K562 (cell line): ENCODE results near the gene NES. TPM values are rescaled to one million over a fixed set of nuclear protein-coding genes. Genes with fewer than 3 reads are reported as not detected.

Experiments
- CBFA2T3 ChIP-seq: fragments of 450-650 bp; IDR thresholded peaks from 2 replicates; pipeline ENCODE4 v1.6.1; 2017
- HDAC1 ChIP-seq, 2 experiments: fragments of 450-650 bp; IDR thresholded peaks; 2 replicates each; pipeline ENCODE4 v1.6.1; 2016 to 2017; ENCODE audit warnings: inconsistent platforms in 1 of 2, mild to moderate bottlenecking in 1 of 2, moderate library complexity in 1 of 2
- NR3C1 ChIP-seq: sonication (generic); formaldehyde crosslinking; IDR thresholded peaks from 2 replicates; pipeline ENCODE4 v1.8.1; 2022; ENCODE audit warnings: missing genetic modification reagents
- PHF21A ChIP-seq: fragments of 450-650 bp; IDR thresholded peaks from 2 replicates; pipeline ENCODE4 v1.6.1; 2017; ENCODE audit warnings: low read depth, borderline replicate concordance
- SMAD1 ChIP-seq: fragments of 150-350 bp; IDR thresholded peaks from 2 replicates; pipeline ENCODE4 v1.6.1; 2014; ENCODE audit warnings: low read length, low read depth; ENCODE audit not compliant: partially characterized antibody
- SNRNP70 ChIP-seq: fragments of 200-400 bp; formaldehyde crosslinking; optimal IDR thresholded peaks from 2 replicates; pipeline ENCODE3; 2017; ENCODE audit warnings: low read depth, low read length
- TCF7 ChIP-seq: sonication (generic); IDR thresholded peaks from 2 replicates; pipeline ENCODE4 v1.6.1; 2016; ENCODE audit warnings: antibody characterized with exemption, borderline replicate concordance
- ZNF212 ChIP-seq: fragments of 450-650 bp; formaldehyde crosslinking; IDR thresholded peaks from 2 replicates; pipeline ENCODE4 v1.4.0; 2020; ENCODE audit warnings: mild to moderate bottlenecking
- ZNF24 ChIP-seq: fragments of 450-650 bp; IDR thresholded peaks from 2 replicates; pipeline ENCODE4 v1.6.1; 2016
- ZNF316 ChIP-seq: fragments of 450-650 bp; IDR thresholded peaks from 2 replicates; pipeline ENCODE4 v1.6.1; 2016
- ZNF436 ChIP-seq: fragments of 250-450, 450-650 bp; sonication (Bioruptor Pico); formaldehyde crosslinking; IDR thresholded peaks from 2 replicates; pipeline ENCODE4 v1.7.0; 2020; ENCODE audit warnings: mild to moderate bottlenecking
- ZNF507 ChIP-seq: conservative IDR thresholded peaks from 2 replicates; pipeline ENCODE4 v1.6.1; 2017; ENCODE audit warnings: missing genetic modification characterization, missing compliant biosample characterization
- ZNF583 ChIP-seq: fragments of 250-450 bp; sonication (Bioruptor Pico); IDR thresholded peaks from 2 replicates; pipeline ENCODE4 v1.4.0; 2020
- ZNF79 ChIP-seq: fragments of 250-450 bp; sonication (Bioruptor Pico); IDR thresholded peaks from 2 replicates; pipeline ENCODE4 v1.4.0; 2020; ENCODE audit warnings: low read depth, mild to moderate bottlenecking, moderate library complexity
- polyA plus RNA-seq, 8 experiments: library from polyadenylated mRNA; depleted of rRNA in 4 of 8; stranded (reverse) in 5 of 8; unstranded in 3 of 8; fragments of >200 nt; fragmentation: Nextera tagmentation in 2 of 8; fragmentation: Illumina TruSeq in 1 of 8; extraction: Ambion mirVana in 2 of 8; extraction: Trizol in 1 of 8; gene quantifications; 2 replicates each; pipeline versions ENCODE4 v1.2.1 to v1.2.3, GENCODE V29; 2011 to 2014; ENCODE audit warnings: inconsistent platforms in 1 of 8, missing spikeins in 1 of 8
- total RNA-seq, 7 experiments: library from RNA; depleted of rRNA in 6 of 7; stranded (reverse); fragments of >200 nt in 6 of 7; fragmentation: Illumina TruSeq in 2 of 7; extraction: Trizol in 2 of 7; gene quantifications; 2 replicates each; pipeline versions ENCODE4 v1.2.1 to v1.2.3, GENCODE V29; 2011 to 2021; ENCODE audit warnings: low replicate concordance in 1 of 7
- TF ChIP-seq, protein P1 (sequence below): sonication (generic); formaldehyde crosslinking; IDR thresholded peaks from 2 replicates; pipeline ENCODE4 v1.8.1; 2023; ENCODE audit warnings: missing genetic modification reagents, mild to moderate bottlenecking, borderline replicate concordance
- TF ChIP-seq, protein P2 (sequence below): fragments of 450-650 bp; IDR thresholded peaks from 2 replicates; pipeline ENCODE4 v1.6.1; 2016; ENCODE audit warnings: mild to moderate bottlenecking
- TF ChIP-seq, protein P3 (sequence below), 2 experiments: fragments of 250-450 bp in 1 of 2; fragments of 450-650 bp in 1 of 2; sonication (Bioruptor Pico) in 1 of 2; IDR thresholded peaks; 2 replicates each; pipeline versions ENCODE4 v1.6.1 to v1.8.0; 2016 to 2021; ENCODE audit warnings: mild to moderate bottlenecking in 2 of 2, moderate library complexity in 2 of 2, missing compliant biosample characterization in 1 of 2, missing genetic modification characterization in 1 of 2

Gene NES
- total and polyA plus RNA-seq, 9 of the 15 experiments (the other 6 are each of a cell fraction or from before 2014, with no cell fraction given) = 0.10 to 8.6 (median 4.2) TPM

DNA sequence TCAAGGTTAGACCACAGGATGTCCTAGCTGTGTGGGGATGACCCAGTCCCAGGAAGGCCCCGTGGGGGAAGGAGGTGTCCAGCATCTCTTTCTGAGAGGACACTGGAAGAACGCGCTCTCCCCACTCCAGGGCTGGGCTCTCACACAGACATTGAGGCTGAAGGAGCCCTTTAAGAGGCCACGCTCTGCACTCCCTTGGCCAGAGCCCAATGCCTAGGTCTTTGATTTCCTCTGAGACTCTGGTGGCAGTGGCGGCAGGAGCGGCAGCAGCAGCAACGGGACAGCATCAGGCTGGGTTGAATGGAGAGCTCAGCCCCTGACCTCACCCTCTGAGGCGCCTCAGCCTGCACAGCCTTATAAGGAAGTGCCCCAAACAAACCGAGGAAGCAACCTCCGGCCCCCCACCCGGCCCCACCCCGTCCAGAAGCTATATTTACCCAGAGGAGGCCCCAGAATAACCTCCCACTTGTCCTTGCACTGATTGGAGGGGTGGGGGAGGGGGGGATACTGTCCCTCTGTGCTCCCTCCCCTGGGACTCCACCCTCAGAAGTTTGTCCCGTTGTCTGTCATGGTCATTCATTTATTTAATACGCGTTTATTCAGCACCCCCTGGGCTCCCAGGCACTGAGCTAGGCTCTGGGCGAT is 12.3 kb downstream of the NES start (continued):
- TF ChIP-seq, protein P1, sequence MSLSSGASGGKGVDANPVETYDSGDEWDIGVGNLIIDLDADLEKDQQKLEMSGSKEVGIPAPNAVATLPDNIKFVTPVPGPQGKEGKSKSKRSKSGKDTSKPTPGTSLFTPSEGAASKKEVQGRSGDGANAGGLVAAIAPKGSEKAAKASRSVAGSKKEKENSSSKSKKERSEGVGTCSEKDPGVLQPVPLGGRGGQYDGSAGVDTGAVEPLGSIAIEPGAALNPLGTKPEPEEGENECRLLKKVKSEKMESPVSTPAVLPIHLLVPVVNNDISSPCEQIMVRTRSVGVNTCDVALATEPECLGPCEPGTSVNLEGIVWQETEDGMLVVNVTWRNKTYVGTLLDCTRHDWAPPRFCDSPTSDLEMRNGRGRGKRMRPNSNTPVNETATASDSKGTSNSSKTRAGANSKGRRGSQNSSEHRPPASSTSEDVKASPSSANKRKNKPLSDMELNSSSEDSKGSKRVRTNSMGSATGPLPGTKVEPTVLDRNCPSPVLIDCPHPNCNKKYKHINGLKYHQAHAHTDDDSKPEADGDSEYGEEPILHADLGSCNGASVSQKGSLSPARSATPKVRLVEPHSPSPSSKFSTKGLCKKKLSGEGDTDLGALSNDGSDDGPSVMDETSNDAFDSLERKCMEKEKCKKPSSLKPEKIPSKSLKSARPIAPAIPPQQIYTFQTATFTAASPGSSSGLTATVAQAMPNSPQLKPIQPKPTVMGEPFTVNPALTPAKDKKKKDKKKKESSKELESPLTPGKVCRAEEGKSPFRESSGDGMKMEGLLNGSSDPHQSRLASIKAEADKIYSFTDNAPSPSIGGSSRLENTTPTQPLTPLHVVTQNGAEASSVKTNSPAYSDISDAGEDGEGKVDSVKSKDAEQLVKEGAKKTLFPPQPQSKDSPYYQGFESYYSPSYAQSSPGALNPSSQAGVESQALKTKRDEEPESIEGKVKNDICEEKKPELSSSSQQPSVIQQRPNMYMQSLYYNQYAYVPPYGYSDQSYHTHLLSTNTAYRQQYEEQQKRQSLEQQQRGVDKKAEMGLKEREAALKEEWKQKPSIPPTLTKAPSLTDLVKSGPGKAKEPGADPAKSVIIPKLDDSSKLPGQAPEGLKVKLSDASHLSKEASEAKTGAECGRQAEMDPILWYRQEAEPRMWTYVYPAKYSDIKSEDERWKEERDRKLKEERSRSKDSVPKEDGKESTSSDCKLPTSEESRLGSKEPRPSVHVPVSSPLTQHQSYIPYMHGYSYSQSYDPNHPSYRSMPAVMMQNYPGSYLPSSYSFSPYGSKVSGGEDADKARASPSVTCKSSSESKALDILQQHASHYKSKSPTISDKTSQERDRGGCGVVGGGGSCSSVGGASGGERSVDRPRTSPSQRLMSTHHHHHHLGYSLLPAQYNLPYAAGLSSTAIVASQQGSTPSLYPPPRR (CRISPR knock-in tag) = no peak
- TF ChIP-seq TCF7 (no peak), PHF21A (peak; percentile 98), NR3C1 (CRISPR knock-in tag) (no peak), ZNF436 (CRISPR knock-in tag) (no peak), ZNF583 (CRISPR knock-in tag) (no peak), CBFA2T3 (no peak), ZNF212 (CRISPR knock-in tag) (no peak), ZNF316 (no peak), ZNF79 (CRISPR knock-in tag) (no peak), ZNF507 (tag) (no peak), HDAC1 (IDR thresholded peaks at IDR 0.05) (peak in 1 of 2 experiments; percentile 38; a peak in 1 of 4 replicates), SMAD1 (peak; percentile 54), ZNF24 (no peak), SNRNP70 (no peak)
- TF ChIP-seq, protein P2, sequence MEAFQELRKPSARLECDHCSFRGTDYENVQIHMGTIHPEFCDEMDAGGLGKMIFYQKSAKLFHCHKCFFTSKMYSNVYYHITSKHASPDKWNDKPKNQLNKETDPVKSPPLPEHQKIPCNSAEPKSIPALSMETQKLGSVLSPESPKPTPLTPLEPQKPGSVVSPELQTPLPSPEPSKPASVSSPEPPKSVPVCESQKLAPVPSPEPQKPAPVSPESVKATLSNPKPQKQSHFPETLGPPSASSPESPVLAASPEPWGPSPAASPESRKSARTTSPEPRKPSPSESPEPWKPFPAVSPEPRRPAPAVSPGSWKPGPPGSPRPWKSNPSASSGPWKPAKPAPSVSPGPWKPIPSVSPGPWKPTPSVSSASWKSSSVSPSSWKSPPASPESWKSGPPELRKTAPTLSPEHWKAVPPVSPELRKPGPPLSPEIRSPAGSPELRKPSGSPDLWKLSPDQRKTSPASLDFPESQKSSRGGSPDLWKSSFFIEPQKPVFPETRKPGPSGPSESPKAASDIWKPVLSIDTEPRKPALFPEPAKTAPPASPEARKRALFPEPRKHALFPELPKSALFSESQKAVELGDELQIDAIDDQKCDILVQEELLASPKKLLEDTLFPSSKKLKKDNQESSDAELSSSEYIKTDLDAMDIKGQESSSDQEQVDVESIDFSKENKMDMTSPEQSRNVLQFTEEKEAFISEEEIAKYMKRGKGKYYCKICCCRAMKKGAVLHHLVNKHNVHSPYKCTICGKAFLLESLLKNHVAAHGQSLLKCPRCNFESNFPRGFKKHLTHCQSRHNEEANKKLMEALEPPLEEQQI = no peak
- TF ChIP-seq, protein P3, sequence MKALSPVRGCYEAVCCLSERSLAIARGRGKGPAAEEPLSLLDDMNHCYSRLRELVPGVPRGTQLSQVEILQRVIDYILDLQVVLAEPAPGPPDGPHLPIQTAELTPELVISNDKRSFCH (CRISPR knock-in tag; IDR thresholded peaks at IDR 0.05) = no peak
- TF ChIP-seq, protein P3 (tag; IDR thresholded peaks at IDR 0.05) = no peak
